Hippocampal formation (tissue), 2 donors: ENCODE data around the gene C10orf90.
"Not testable (repeated sequence)": the region's sequence is repeated elsewhere in the genome, so short reads cannot be mapped to it uniquely, and the experiment has no call there.

Experiments
- DNase-seq, 2 donors: peaks; one replicate each; lab custom pipeline; 2025; lab: John Stamatoyannopoulos, UW

The C10orf90 gene

GRCh38 chr10:126585249-126586017 lies 85.1 kb downstream of the C10orf90 start:
- no peak for DNase-seq

GRCh38 chr10:126584836-126585235 lies 85.7 kb downstream of the C10orf90 start:
- no peak for DNase-seq

- no peak for DNase-seq
Observed at GRCh38 chr10:126583552-126584200, 86.8 kb downstream of the C10orf90 start.

- DNase-seq, result no peak
Observed at GRCh38 chr10:126581648-126582046, 88.8 kb downstream of the C10orf90 start.

GRCh38 chr10:126580873-126581647 lies 89.4 kb downstream of the C10orf90 start:
- DNase-seq, result no peak

GRCh38 chr10:126576336-126576735 lies 94.2 kb downstream of the C10orf90 start:
- DNase-seq, result no peak

- DNase-seq, result no peak
Observed at GRCh38 chr10:126570621-126571602, 99.6 kb downstream of the C10orf90 start.

GRCh38 chr10:126570245-126570570 lies 100.3 kb downstream of the C10orf90 start:
- no peak for DNase-seq

- peak in 1 of 2 donors; percentile 32 for DNase-seq
Observed at GRCh38 chr10:126569513-126570244, 100.8 kb downstream of the C10orf90 start.

- no peak for DNase-seq
Observed at GRCh38 chr10:126568809-126569385, 101.6 kb downstream of the C10orf90 start.

GRCh38 chr10:126565871-126566270 lies 104.6 kb downstream of the C10orf90 start:
- DNase-seq, result no peak

GRCh38 chr10:126565441-126565840 lies 105.1 kb downstream of the C10orf90 start:
- no peak for DNase-seq

GRCh38 chr10:126564326-126564888 lies 106.1 kb downstream of the C10orf90 start:
- no peak for DNase-seq

- DNase-seq, result no peak
Observed at GRCh38 chr10:126563361-126563760, 107.1 kb downstream of the C10orf90 start.

GRCh38 chr10:126561921-126562680 lies 108.4 kb downstream of the C10orf90 start:
- DNase-seq, result no peak

GRCh38 chr10:126561294-126561920 lies 109.1 kb downstream of the C10orf90 start:
- DNase-seq, result peak; percentile 77 to 98

GRCh38 chr10:126558881-126559280 lies 111.6 kb downstream of the C10orf90 start:
- DNase-seq, result no peak

- DNase-seq, result no peak
Observed at GRCh38 chr10:126551202-126551601, 119.3 kb downstream of the C10orf90 start.

- DNase-seq, result not testable (repeated sequence)
Observed at GRCh38 chr10:126550586-126550985, 119.9 kb downstream of the C10orf90 start.
